PC-9 (cell line): ENCODE data around the gene EBF4.

Source experiments
- CTCF ChIP-seq: fragments of 200-600 bp; sonication (generic); conservative IDR thresholded peaks from 2 replicates; pipeline ENCODE4 v1.6.1; 2017; ENCODE audit warnings: mixed run types, antibody characterized with exemption, mild to moderate bottlenecking, moderate library complexity
- EZH2 ChIP-seq: fragments of 200-600 bp; sonication (generic); IDR thresholded peaks from 2 replicates; pipeline ENCODE4 v1.8.0; 2017; ENCODE audit warnings: antibody characterized with exemption, low read depth

DNA sequence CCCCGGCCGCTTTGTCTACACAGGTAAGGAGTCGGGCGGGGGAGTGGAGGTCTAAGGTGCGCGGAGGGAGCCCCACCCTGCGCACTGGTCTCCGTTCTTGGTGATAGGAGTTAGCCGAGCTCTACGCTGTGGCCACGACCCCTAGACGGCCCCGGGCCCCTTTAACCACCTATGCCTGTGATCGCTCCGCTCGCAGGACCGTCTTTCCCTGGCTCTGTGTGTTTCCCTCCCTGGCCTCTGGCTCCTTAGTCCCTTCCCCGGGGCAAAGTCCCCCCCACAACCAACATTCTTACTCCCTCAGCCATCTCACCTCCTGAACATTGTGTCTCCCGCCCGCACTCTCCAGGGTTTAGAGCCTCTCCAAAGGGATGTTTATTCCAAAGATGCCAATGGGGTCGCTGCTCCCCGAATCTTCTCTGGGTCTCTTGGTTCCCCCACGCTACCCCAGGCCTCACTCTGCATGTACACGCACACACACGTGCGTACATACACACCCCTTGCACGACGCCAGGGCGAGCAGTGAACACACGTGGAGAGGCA lies 57.4 kb downstream of the EBF4 start:
- TF ChIP-seq CTCF (no peak), EZH2 (no peak)
